ENCODE data around the gene TRIM37.

TRIM37 gene

GRCh38 chr17:59030811-59031210 is 75.9 kb downstream of the TRIM37 start:
- no peak for DNase-seq (ENCODE audit: low read depth in 2 of 2)

GRCh38 chr17:59028328-59028727 is 78.4 kb downstream of the TRIM37 start:
- no peak for DNase-seq (ENCODE audit: low read depth in 2 of 2)

- no peak for DNase-seq (ENCODE audit: low read depth in 2 of 2)
These were observed 78.9 kb downstream of the TRIM37 start for GRCh38 chr17:59027750-59028149.

- no peak for DNase-seq (ENCODE audit: low read depth in 2 of 2)
These were observed 80.3 kb downstream of the TRIM37 start for GRCh38 chr17:59026176-59026939.

- no peak for DNase-seq (ENCODE audit: low read depth in 2 of 2)
These were observed 81.8 kb downstream of the TRIM37 start for GRCh38 chr17:59024916-59025315.

- no peak for DNase-seq (ENCODE audit: low read depth in 2 of 2)
These were observed 88.7 kb downstream of the TRIM37 start for GRCh38 chr17:59018019-59018418.

GRCh38 chr17:59011975-59012374 is 94.7 kb downstream of the TRIM37 start:
- DNase-seq (ENCODE audit: low read depth in 2 of 2) = no peak

- no peak for DNase-seq (ENCODE audit: low read depth in 2 of 2)
These were observed 96.7 kb downstream of the TRIM37 start for GRCh38 chr17:59010026-59010425.

GRCh38 chr17:59008737-59009136 is 97.9 kb downstream of the TRIM37 start:
- no peak for DNase-seq (ENCODE audit: low read depth in 2 of 2)

GRCh38 chr17:59007995-59008394 is 98.7 kb downstream of the TRIM37 start:
- no peak for DNase-seq (ENCODE audit: low read depth in 2 of 2)

- peak; percentile 39 to 43 for DNase-seq (ENCODE audit: low read depth in 2 of 2)
These were observed 102.2 kb downstream of the TRIM37 start for GRCh38 chr17:59004338-59005111.

- no peak for DNase-seq (ENCODE audit: low read depth in 2 of 2)
These were observed 102.8 kb downstream of the TRIM37 start for GRCh38 chr17:59003860-59004259.

- DNase-seq (ENCODE audit: low read depth in 2 of 2) = no peak
These were observed 103.8 kb downstream of the TRIM37 start for GRCh38 chr17:59002848-59003247.

GRCh38 chr17:59002126-59002525 is 104.6 kb downstream of the TRIM37 start:
- DNase-seq (ENCODE audit: low read depth in 2 of 2) = no peak

- DNase-seq (ENCODE audit: low read depth in 2 of 2) = peak; percentile 64 to 66
These were observed 105.4 kb downstream of the TRIM37 start for GRCh38 chr17:59001158-59001814.

GRCh38 chr17:59000022-59000421 is 106.7 kb downstream of the TRIM37 start:
- DNase-seq (ENCODE audit: low read depth in 2 of 2) = no peak

GRCh38 chr17:58999500-58999899 is 107.2 kb downstream of the TRIM37 start:
- DNase-seq (ENCODE audit: low read depth in 2 of 2) = no peak

- no peak for DNase-seq (ENCODE audit: low read depth in 2 of 2)
These were observed 107.8 kb downstream of the TRIM37 start for GRCh38 chr17:58998871-58999270.

- no peak for DNase-seq (ENCODE audit: low read depth in 2 of 2)
These were observed 108.7 kb downstream of the TRIM37 start for GRCh38 chr17:58997756-58998553.

GRCh38 chr17:58996968-58997367 is 109.7 kb downstream of the TRIM37 start:
- no peak for DNase-seq (ENCODE audit: low read depth in 2 of 2)

- DNase-seq (ENCODE audit: low read depth in 2 of 2) = no peak
These were observed 111.3 kb downstream of the TRIM37 start for GRCh38 chr17:58995247-58995940.

Measured in stimulated activated CD8-positive, alpha-beta memory T cell treated with anti-CD3 and anti-CD28 coated beads, Interleukin-7, amount 100 ng/mL, for 4 hours (primary cell).